GM23338 (cell line): ENCODE results near the gene PITRM1. TPM values are rescaled to one million over a fixed set of nuclear protein-coding genes. Genes with fewer than 3 reads are reported as not detected.

Experiments
- ATAC-seq: fragments of 200-7000 bp; cut with Tn5 transposase; 3 replicates; pipeline ENCODE4 v1.9.1; 2020
- DNase-seq: peaks from one replicate; pipeline ENCODE4 v3.0.0-alpha.2; 2015; ENCODE audit warnings: low spot score
- H2AFZ ChIP-seq: fragments of 200-600 bp; sonication (generic); 2 replicates; pipeline ENCODE4 v1.8.0; 2016; ENCODE audit warnings: antibody characterized with exemption, mild to moderate bottlenecking, moderate library complexity
- H3F3A ChIP-seq: fragments of 200-600 bp; sonication (generic); replicated peaks from 2 replicates; pipeline ENCODE4 v1.8.0; 2017; ENCODE audit warnings: antibody characterized with exemption, mixed run types, low read depth
- H3K27ac ChIP-seq: fragments of 200-600 bp; sonication (generic); 2 replicates; pipeline ENCODE4 v1.6.1; 2016; ENCODE audit warnings: low read depth
- H3K27me3 ChIP-seq: fragments of 200-600 bp; sonication (generic); 2 replicates; pipeline ENCODE4 v1.8.0; 2016; ENCODE audit warnings: mild to moderate bottlenecking, mixed run types, moderate library complexity; ENCODE audit not compliant: insufficient read depth
- H3K36me3 ChIP-seq: fragments of 200-600 bp; sonication (generic); 2 replicates; pipeline ENCODE4 v1.8.0; 2016; ENCODE audit warnings: mild to moderate bottlenecking; ENCODE audit not compliant: insufficient read depth
- H3K4me1 ChIP-seq: fragments of 200-600 bp; sonication (generic); 2 replicates; pipeline ENCODE4 v1.8.0; 2016; ENCODE audit warnings: mild to moderate bottlenecking, moderate library complexity; ENCODE audit not compliant: insufficient read depth
- H3K4me2 ChIP-seq: fragments of 200-600 bp; sonication (generic); 2 replicates; pipeline ENCODE4 v1.7.1; 2017; ENCODE audit warnings: mixed run types
- H3K4me3 ChIP-seq: fragments of 200-600 bp; sonication (generic); 2 replicates; pipeline ENCODE4 v1.6.1; 2016; ENCODE audit warnings: mixed run types
- H3K79me2 ChIP-seq: fragments of 200-600 bp; sonication (generic); replicated peaks from 2 replicates; pipeline ENCODE4 v1.8.0; 2017; ENCODE audit warnings: mild to moderate bottlenecking; ENCODE audit not compliant: insufficient read depth
- H3K9me2 ChIP-seq: fragments of 200-600 bp; sonication (generic); 2 replicates; pipeline ENCODE4 v1.8.0; 2017; ENCODE audit not compliant: insufficient read depth
- H4K20me1 ChIP-seq: fragments of 200-600 bp; sonication (generic); replicated peaks from 2 replicates; pipeline ENCODE4 v1.8.0; 2017; ENCODE audit warnings: mild to moderate bottlenecking; ENCODE audit not compliant: insufficient read depth
- H3K27ac Mint-ChIP-seq: 2 replicates; pipeline ENCODE4 v1.8.0; 2020; ENCODE audit warnings: inconsistent platforms, mild to moderate bottlenecking, moderate library complexity, mixed read lengths
- H3K27me3 Mint-ChIP-seq: 3 replicates; pipeline ENCODE4 v1.8.0; 2022; ENCODE audit warnings: low read depth, mild to moderate bottlenecking, moderate library complexity, mixed read lengths, inconsistent platforms; ENCODE audit not compliant: insufficient read depth, poor library complexity
- H3K36me3 Mint-ChIP-seq: 3 replicates; pipeline ENCODE4 v1.8.0; 2021; ENCODE audit warnings: low read depth, mild to moderate bottlenecking, inconsistent platforms, moderate library complexity, mixed read lengths
- H3K4me1 Mint-ChIP-seq: 3 replicates; pipeline ENCODE4 v1.8.0; 2020; ENCODE audit warnings: mild to moderate bottlenecking, inconsistent platforms, mixed read lengths
- H3K4me3 Mint-ChIP-seq: 3 replicates; pipeline ENCODE4 v1.8.0; 2021; ENCODE audit warnings: moderate library complexity, mild to moderate bottlenecking, inconsistent platforms, mixed read lengths
- H3K9me3 Mint-ChIP-seq: 3 replicates; pipeline ENCODE4 v1.8.0; 2020; ENCODE audit warnings: moderate library complexity, mild to moderate bottlenecking, inconsistent platforms, mixed read lengths
- EZH2 ChIP-seq: fragments of 200-600 bp; sonication (generic); IDR thresholded peaks from one replicate; pipeline ENCODE4 v1.8.0; 2017; ENCODE audit warnings: antibody characterized with exemption, mild to moderate bottlenecking, low read depth; ENCODE audit not compliant: unreplicated experiment
- NANOG ChIP-seq: IDR thresholded peaks from 2 replicates; pipeline ENCODE4 v1.6.1; 2016; ENCODE audit warnings: antibody characterized with exemption, borderline replicate concordance
- ZNF114 ChIP-seq: fragments of 250-450 bp; sonication (Bioruptor Pico); IDR thresholded peaks from 2 replicates; pipeline ENCODE4 v1.5.0; 2020; ENCODE audit warnings: mild to moderate bottlenecking, moderate library complexity
- polyA plus RNA-seq: library from polyadenylated mRNA; unstranded; fragments of >200 nt; fragmentation: Nextera tagmentation; extraction: Ambion mirVana; gene quantifications from 2 replicates; pipeline ENCODE4 v1.2.1, GENCODE V29; 2016
- total RNA-seq: library from RNA; depleted of rRNA; stranded (reverse); fragments of >200 nt; shearing (Covaris generic); gene quantifications from 2 replicates; pipeline ENCODE4 v1.2.3, GENCODE V29; 2014
- TF ChIP-seq, protein P1 (sequence below): fragments of 250-450 bp; sonication (Bioruptor Pico); IDR thresholded peaks from 2 replicates; pipeline ENCODE4 v1.5.0; 2020; ENCODE audit warnings: mild to moderate bottlenecking, moderate library complexity
- TF ChIP-seq, protein P2 (sequence below): IDR thresholded peaks from one replicate; pipeline ENCODE4 v1.6.1; 2018; ENCODE audit warnings: antibody characterized with exemption; ENCODE audit not compliant: unreplicated experiment

The PITRM1 gene
- total and polyA plus RNA-seq, 2 experiments from 2014 or later, result 29.0 to 33.0 TPM

- TF ChIP-seq, protein P1, sequence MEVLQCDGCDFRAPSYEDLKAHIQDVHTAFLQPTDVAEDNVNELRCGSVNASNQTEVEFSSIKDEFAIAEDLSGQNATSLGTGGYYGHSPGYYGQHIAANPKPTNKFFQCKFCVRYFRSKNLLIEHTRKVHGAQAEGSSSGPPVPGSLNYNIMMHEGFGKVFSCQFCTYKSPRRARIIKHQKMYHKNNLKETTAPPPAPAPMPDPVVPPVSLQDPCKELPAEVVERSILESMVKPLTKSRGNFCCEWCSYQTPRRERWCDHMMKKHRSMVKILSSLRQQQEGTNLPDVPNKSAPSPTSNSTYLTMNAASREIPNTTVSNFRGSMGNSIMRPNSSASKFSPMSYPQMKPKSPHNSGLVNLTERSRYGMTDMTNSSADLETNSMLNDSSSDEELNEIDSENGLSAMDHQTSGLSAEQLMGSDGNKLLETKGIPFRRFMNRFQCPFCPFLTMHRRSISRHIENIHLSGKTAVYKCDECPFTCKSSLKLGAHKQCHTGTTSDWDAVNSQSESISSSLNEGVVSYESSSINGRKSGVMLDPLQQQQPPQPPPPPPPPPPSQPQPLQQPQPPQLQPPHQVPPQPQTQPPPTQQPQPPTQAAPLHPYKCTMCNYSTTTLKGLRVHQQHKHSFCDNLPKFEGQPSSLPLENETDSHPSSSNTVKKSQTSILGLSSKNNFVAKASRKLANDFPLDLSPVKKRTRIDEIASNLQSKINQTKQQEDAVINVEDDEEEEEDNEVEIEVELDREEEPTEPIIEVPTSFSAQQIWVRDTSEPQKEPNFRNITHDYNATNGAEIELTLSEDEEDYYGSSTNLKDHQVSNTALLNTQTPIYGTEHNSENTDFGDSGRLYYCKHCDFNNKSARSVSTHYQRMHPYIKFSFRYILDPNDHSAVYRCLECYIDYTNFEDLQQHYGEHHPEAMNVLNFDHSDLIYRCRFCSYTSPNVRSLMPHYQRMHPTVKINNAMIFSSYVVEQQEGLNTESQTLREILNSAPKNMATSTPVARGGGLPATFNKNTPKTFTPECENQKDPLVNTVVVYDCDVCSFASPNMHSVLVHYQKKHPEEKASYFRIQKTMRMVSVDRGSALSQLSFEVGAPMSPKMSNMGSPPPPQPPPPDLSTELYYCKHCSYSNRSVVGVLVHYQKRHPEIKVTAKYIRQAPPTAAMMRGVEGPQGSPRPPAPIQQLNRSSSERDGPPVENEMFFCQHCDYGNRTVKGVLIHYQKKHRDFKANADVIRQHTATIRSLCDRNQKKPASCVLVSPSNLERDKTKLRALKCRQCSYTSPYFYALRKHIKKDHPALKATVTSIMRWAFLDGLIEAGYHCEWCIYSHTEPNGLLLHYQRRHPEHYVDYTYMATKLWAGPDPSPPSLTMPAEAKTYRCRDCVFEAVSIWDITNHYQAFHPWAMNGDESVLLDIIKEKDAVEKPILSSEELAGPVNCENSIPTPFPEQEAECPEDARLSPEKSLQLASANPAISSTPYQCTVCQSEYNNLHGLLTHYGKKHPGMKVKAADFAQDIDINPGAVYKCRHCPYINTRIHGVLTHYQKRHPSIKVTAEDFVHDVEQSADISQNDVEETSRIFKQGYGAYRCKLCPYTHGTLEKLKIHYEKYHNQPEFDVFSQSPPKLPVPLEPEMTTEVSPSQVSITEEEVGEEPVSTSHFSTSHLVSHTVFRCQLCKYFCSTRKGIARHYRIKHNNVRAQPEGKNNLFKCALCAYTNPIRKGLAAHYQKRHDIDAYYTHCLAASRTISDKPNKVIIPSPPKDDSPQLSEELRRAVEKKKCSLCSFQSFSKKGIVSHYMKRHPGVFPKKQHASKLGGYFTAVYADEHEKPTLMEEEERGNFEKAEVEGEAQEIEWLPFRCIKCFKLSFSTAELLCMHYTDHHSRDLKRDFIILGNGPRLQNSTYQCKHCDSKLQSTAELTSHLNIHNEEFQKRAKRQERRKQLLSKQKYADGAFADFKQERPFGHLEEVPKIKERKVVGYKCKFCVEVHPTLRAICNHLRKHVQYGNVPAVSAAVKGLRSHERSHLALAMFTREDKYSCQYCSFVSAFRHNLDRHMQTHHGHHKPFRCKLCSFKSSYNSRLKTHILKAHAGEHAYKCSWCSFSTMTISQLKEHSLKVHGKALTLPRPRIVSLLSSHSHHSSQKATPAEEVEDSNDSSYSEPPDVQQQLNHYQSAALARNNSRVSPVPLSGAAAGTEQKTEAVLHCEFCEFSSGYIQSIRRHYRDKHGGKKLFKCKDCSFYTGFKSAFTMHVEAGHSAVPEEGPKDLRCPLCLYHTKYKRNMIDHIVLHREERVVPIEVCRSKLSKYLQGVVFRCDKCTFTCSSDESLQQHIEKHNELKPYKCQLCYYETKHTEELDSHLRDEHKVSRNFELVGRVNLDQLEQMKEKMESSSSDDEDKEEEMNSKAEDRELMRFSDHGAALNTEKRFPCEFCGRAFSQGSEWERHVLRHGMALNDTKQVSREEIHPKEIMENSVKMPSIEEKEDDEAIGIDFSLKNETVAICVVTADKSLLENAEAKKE (CRISPR knock-in tag), result no peak
- TF ChIP-seq, protein P2, sequence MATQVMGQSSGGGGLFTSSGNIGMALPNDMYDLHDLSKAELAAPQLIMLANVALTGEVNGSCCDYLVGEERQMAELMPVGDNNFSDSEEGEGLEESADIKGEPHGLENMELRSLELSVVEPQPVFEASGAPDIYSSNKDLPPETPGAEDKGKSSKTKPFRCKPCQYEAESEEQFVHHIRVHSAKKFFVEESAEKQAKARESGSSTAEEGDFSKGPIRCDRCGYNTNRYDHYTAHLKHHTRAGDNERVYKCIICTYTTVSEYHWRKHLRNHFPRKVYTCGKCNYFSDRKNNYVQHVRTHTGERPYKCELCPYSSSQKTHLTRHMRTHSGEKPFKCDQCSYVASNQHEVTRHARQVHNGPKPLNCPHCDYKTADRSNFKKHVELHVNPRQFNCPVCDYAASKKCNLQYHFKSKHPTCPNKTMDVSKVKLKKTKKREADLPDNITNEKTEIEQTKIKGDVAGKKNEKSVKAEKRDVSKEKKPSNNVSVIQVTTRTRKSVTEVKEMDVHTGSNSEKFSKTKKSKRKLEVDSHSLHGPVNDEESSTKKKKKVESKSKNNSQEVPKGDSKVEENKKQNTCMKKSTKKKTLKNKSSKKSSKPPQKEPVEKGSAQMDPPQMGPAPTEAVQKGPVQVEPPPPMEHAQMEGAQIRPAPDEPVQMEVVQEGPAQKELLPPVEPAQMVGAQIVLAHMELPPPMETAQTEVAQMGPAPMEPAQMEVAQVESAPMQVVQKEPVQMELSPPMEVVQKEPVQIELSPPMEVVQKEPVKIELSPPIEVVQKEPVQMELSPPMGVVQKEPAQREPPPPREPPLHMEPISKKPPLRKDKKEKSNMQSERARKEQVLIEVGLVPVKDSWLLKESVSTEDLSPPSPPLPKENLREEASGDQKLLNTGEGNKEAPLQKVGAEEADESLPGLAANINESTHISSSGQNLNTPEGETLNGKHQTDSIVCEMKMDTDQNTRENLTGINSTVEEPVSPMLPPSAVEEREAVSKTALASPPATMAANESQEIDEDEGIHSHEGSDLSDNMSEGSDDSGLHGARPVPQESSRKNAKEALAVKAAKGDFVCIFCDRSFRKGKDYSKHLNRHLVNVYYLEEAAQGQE, result no peak
Observed at GRCh38 chr10:3099291-3100092, 73.1 kb downstream of the PITRM1 start (continued).

GRCh38 chr10:3098689-3099088, 73.9 kb downstream of the PITRM1 start:
- Histone ChIP-seq H3K36me3 (0 out of 2 replicates have a peak, but pooled peaks cover 9% of the 10 kb centered on the region), H3K4me1 (peaks cover 16% of the 10 kb centered on the region; the same call in 1 of the 2 replicates), H3K4me2 (no peak overlapping the region), H2AFZ (no peak overlapping the region), H3K79me2 (peaks cover 62% of the 10 kb centered on the region), H4K20me1 (peaks cover 10% of the 10 kb centered on the region; the same call in 1 of the 2 replicates), H3K27me3 (no peaks in the 10 kb centered on the region), H3K4me3 (no peak overlapping the region), H3K9me2 (no peaks in the 10 kb centered on the region), H3F3A (no peaks in the 10 kb centered on the region), H3K27ac (no peak overlapping the region)
- Mint-ChIP-seq H3K27me3 (peaks cover 7% of the 10 kb centered on the region), H3K36me3 (peaks cover 48% of the 10 kb centered on the region), H3K27ac (no peak overlapping the region), H3K9me3 (no peaks in the 10 kb centered on the region; the same call in 1 of the 3 replicates), H3K4me1 (peaks cover 26% of the 10 kb centered on the region), H3K4me3 (no peak overlapping the region)
- DNase-seq (no peak), ATAC-seq (no peak)
- TF ChIP-seq NANOG (no peak), ZNF114 (no peak), EZH2 (no peak)
